Activated CD4-positive, alpha-beta T cell treated with anti-CD3 and anti-CD28 coated beads for 4 hours (primary cell): ENCODE results near the gene SCFD2.
"Not testable (repeated sequence)": the region's sequence is repeated elsewhere in the genome, so short reads cannot be mapped to it uniquely, and the experiment has no call there.

Source experiments
- DNase-seq, 2 donors: peaks; one replicate each; pipeline ENCODE4 v3.0.0-alpha.2; 2020

The SCFD2 gene

DNA sequence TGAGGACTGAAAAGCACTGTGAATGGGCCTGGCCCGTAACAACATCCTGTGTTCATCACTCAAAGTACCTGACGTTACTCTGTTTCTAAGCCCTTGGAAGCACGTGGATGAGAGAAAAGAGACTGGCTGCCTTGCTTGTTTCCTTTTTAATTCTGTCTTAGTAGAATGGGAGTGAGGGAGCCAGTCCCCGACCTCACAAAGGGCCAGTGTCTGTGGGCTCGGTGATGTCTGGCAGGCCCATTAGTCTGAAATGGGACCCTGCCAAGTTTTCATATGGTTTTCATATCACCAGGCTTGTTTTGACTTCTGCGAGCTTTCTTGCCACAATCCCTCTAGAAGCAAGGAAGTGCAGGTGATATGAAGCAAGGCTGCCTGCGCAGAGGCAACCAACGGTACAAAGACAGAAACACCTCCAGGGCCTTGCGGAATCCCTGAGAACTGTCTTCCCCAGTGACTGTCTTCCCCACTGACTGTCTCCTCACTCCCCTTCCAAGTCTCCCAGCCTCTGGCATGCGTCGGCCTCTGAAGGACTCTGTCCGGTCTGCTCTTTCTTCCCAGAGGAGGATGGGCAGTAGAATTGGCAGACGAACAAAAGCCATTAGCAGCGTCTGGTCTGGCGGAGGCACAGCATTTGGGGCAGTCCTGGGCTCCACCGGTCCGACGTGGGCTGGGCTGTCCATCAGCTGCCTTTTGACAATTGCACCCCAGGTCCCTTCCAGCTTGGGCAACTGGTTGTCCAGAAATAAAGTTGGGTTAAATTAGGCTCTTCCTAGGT is 524.0 kb downstream of the SCFD2 start:
- no peak for DNase-seq

DNA sequence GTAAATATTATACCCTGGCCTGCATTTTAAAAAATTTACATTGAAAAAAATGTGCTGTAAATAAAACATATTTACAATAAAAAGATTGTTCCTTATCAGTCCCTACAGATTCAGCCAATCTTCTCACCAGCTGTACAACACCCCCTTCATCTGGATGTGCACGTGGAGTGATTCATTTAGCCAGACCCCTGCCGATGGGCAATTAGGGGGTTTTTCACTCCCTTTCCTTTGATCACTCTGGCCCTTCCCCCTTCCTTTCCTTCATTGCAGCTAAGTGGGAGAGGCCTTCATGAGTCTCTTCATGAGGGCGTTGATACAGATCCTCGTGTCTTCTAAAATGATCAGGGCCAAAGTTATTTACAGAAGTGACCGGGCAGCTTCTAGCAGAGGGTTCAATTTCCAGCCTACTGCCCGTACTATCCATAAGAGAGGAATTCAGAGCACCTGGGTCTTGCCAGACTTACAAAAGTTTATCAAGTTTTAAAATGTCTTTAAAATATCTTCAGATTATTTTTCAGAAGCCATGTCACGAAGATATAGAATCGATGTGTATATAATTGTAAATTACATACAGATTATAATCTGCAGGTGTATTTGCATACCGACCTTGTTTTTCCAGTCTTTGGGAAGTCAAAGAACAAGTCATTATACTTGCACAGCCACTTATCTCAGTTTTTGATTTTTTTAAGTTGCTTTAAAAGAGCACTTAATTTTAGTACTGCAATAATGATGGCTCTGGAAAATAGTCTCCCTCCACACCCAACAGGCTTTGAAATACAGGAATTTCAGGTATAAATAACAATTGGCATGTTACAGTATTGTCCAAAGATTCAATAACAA is 525.1 kb downstream of the SCFD2 start:
- no peak for DNase-seq

DNA sequence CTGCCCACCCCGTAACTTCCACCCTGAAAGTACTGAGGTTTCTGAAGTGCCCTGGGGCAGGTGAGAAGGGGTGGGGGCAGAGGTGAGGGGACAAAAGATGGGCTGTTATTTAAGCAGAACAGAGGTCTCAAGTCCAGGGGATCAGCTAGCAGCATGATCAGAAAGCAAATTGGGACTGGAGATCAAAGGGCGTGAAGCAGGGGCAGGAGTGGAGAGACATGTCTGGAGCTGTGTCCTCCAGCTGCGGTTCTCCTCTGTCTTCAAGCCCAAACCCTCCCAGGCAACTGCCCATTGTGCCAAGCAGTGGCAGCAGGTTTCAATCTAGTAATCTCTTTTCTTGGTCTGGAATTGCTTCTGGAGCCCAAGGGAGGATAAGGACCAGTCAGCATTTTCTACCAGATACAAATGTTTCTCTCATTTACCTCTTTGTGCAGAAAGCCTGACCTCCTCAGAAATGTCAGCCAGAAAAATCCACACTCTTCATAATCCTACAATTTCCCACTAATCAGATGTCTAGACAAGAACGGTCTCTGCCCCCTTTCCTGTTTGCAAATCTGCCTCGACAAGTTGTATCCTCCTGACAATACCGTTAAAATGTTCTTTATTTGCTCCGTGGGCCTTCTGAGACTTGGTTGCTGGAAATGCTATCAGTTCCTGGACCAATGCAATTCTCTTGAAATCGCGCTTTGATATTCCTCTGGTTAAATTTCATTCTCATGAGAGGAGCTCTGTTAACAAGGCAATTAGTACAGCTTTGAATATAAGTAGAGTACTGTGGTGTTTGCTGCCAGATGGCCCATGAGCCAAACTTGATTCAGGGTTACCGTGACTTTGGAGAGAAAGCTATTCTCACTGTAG is 526.9 kb downstream of the SCFD2 start:
- DNase-seq: no peak

DNA sequence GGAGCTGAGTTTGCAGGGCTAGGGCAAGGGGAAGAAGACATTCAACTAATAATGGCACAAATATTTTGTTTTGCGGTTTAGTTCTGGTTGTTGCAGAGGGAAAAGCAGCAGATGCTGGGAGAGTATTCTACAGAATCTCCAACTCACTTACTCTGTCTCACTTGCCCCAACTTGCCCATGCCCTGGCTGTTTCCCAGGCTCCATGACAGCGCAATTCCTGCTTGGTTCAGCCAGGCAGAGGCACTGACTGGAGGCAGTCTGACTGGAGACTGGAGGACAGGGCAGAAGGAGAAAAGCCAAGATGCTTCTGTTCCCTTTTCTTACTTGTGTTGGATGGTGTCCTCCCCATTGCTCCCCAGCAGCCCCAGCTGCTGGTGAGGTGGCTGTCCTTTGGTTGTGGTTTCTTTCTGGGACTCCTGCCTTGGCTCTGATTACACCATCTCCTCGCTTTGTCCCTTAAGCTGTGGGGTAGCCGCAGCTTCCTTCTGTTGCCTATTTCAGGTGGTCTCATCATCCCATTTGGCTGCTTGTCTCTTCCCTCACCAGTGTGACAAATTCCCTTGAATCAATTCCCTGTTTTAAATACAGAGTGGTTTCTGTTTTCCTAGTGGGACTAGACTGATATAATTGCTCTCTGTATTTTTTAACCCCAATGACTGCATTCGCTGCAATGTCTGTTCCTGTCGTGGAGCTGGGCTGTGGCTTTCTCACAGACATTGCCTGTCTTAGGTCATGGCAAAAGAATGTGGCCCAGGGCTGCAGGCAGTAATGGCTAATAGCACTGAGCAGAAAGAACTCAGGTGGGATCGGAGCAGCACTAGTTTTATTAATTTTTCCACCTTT is 527.9 kb downstream of the SCFD2 start:
- DNase-seq: no peak

DNA sequence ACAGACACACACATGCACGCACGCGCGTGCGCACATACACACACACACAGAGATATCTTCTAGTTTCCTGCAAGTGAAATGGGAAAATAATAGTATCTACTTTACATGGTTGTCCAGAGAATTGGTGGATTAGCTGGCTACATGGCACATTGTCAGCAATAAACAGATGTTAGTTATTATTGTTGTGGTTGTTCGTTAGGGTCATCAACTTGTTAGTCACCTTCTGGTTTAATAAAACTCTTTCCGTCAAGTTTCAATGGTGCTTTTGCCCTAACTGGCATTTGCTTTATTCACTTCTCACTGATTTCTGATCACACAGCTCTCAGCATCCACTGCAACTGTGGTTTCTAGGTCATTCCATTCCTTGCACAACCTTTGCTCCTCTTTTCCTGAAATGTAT is 529.2 kb downstream of the SCFD2 start:
- no peak for DNase-seq

DNA sequence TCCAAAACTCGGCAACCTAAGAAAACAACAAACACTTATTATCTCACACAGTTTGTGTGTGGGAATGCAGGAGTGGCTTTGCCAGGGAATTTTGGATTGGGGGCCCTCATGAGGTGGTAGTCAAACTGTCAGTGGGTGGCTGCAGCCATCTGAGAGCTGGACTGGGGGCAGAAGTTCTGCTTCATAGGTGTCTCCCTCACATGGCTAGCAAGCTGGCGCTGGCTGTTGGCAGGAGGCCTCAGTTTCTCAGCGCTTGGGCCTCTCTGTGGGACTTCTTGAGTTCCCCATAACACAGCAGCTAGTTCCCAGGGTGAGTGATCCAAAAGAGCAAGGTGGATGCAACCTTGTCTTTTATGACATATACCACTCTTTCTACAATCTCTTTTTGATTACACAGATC is 529.7 kb downstream of the SCFD2 start:
- no peak for DNase-seq

DNA sequence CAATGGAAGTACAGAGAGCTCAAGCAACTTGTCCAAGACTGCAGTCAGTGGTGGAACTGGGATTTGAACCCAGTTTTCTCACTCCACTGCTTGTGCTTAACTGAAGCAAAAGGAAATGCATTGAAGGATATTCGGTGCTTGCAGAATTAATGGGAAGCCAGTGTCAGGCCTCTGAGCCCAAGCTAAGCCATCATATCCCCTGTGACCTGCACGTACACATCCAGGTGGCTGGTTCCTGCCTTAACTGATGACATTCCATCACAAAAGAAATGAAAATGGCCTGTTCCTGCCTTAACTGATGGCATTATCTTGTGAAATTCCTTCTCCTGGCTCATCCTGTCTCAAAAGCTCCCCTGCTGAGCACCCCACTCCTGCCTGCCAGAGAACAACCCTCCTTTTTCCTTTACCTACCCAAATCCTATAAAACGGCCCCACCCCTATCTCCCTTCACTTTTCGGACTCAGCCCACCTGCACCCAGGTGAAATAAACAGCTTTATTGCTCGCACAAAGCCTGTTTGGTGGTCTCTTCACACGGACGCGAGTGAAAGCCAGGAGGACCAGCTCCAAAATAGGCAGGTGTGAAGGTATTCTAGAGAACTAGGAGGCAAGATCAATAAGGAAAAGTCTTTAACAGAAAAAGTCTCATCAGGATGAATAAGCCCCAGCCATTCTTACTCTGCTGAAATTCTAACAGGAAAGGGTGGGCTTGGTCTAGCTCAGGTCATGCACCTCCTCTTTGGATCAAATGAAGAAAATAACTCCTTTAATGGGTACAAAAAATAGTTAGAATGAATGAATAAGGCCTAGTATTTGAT is 531.0 kb downstream of the SCFD2 start:
- DNase-seq: not testable (repeated sequence)

DNA sequence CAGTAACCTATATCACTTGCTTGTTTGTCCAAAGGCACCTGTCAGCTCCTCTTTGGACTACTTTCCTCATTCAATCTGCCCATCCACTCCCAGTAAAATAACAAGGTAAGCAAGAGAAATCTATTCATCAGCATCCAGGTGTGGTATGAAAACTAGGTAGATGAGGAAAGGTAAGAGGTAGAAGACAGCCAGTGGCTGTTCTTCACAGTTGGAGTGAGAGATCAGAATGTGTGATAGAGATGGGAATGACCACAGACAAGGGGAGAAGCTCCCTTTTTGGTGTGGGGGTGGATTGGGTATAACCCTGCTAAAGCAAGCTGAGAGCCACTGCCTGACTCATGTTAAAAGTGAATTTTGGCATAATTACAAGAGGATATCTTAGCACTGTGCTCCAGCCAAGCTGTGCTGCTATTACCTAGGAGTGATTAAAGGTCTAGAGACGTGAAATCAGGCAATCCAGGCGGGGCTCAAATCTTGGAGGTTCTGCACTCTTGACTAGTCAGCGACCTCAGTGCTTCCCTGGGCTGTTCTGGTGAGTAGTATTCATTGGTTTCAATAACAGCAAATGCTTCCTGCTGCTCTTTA is 531.8 kb downstream of the SCFD2 start:
- DNase-seq: no peak

DNA sequence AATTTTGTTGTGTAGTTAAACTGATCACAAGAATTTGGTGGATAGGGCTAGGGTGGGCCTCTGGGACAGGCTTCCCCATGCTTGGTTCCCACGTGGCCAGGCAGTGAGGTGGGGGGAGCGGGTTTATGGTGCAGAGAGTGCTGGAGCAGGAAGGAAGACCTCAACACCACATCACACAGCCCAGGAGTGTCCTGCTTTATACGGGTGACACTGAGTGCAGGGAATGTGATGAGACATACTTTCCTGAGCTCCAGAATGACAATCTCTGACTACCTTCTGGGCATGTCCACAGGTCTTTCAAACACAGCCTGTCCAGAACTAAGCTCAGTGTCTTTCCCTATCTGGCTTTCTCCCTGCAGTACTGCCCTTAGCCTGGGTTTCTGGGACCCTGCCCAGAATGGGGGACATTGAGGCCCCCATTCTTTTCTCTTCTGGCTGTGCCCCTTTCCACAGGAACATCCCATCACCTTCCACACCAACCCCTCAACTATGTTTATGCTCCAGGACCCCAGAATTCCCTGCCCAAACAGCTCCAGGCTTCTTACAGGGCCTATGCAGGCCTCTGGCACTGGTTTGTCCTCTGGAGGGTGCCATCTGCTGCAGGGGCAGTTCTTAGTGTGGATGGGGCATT is 540.3 kb downstream of the SCFD2 start:
- no peak for DNase-seq

DNA sequence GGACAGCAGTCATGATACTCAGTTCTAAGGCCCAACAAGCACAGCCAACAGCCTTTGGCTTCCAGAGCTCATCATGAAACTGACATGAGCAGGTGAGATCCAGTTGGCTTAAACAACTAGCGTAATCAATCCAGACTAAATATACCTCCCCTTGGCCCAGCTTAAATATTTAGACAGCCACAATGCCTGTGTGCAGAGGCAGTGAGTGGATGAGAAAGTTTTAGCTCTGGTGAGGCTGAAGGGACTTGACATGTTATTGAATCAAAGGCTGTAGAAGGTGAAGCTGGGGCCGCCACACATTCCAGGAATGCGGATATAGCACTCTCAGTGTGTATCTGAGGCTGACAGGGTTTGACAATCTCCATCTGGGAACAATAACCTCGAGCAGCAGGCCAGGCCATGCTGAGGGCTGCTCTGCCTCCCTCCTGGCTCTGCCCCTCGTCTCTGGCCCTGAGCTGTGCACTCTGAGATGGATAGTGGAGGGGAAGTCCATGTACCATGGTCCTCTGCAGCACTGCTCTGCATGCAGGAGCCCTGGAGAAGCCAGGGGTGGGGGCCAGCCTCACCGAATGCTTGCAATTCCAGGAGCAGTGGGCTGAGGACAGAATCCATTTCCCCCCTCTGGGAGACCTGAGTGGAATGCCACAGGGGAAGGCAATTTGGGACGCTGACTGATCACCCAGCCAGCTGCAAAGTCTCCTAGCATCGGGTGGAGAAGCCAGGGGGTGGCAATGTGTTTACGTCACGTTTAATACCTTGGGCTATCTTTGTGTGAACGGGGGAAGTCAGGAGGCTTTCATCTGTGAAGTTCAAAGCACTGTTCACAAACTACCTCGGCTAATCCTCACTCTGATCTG is 541.0 kb downstream of the SCFD2 start:
- DNase-seq: no peak

DNA sequence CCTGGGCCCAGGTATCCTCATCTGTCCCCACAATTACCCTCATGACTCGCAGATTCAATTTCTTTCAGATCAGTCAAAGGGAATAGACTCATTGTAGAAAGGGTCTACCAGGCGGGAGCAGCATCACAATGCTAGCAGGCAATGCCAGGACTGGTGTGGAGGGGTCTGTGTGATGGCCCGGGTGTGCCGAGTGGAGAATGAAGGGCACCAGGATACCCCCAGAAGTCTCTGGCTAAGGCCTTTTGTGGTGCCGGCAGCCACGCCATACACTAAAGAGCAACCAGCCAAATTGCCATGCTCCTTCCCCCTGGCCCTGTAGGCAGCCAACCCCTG is 541.6 kb downstream of the SCFD2 start:
- DNase-seq: no peak

DNA sequence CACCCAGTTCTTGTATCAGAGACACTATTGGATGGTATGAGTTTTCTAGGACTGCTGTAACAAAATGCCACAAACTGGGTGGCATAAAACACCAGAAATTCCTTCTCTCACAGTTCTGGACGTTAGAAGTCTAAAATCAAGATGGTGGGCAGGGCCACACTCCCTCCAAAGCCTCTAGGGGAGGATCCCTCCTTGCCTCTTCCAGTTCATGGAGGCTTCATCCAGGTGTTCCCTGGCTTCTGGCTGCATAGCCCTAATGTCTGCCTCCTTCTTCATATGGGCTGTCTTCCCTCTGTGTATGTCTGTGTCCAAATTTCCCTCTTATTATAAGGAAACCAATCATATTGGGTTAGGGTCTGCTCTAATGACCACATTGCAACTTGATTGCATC is 542.2 kb downstream of the SCFD2 start:
- no peak for DNase-seq
